HG02642 (cell line): Measurements from ENCODE around the gene PHF20.
"Not testable (repeated sequence)": the region's sequence is repeated elsewhere in the genome, so short reads cannot be mapped to it uniquely, and the experiment has no call there.

Source experiments
- ATAC-seq: cut with Tn5 transposase; IDR thresholded peaks from one replicate; pipeline ENCODE4 v1.9.1; 2021; ENCODE audit warnings: mild to moderate bottlenecking; ENCODE audit not compliant: unreplicated experiment, poor library complexity

Gene PHF20

DNA sequence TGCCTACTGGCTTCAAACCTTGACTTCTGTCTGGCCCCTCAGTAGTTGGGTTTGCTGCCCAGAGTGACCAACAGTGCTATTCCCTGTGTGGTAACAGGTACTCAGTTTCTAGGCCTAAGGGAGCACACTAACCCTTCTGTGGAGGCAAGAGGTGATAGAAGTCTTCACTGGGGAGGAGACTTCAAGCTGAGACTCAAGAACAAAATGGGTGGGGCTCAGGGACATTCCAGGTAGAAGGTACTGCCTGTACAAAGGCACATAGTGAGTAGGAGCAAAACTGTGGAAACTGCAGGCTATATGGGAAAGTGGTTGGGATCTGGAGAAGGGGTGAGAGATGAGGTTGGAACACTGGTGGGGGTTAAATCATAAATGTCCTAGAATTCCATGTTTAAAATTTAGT, 184.8 kb downstream of the PHF20 start:
- ATAC-seq = no peak

GRCh38 chr20:35959291-35959690, 187.5 kb downstream of the PHF20 start:
- ATAC-seq = not testable (repeated sequence)

DNA sequence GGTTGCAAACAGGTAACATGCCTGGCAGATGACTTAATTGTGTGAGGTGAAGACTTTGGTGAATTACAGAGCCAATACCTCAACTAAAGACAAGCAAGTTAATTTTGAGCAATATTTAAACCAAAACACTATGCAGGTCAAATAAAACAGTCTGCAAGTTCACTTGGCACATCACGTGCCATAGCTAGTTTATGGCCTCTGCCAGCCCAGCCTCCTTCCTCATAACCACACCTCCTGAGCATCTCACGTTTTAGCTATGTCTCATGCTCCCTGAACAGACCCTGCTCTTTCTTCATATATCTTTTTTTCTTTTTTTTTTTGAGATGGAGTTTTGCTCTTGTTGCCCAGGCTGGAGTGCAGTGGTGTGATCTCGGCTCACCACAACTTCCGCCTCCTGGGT, 192.1 kb downstream of the PHF20 start:
- ATAC-seq = no peak

DNA sequence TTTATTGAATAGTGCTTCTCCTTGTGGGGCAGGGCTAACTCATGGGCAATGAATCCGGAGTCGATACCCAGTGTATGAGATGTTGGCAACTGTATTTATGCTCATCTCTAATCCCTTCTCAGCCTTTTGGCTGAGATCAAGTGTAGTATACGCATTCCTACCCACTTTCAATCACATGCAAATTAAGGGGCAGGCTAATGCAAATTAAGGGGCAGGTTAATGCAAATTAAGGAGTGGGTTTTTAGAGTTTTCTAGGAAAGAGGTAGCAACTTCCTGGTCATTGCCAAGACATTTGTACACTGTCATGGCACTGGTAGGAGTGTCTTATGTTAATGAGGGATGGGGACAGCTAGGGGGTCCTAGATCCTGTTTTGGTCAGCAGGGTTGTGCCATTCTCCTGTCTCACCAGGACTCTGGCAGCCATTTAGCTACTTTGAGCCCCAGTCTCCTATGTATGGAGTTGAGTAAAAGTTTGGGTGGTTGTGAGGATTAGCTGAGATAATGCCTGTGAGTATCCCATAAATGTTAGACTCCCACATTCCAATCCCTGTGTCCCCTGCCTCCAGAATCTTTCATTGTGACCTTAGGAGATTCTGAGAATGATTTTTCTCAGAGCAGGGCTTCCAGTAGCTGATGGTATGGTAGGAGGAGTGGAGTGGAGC, 196.3 kb downstream of the PHF20 start, which contains the start of gene CNBD2:
TSS of gene CNBD2 (plus strand) at position 612 of the 662 bp plus-strand sequence. CDS start 173 bp downstream, outside the sequence.
- no peak for ATAC-seq

- no peak for ATAC-seq
These were observed 197.1 kb downstream of the PHF20 start for GRCh38 chr20:35968930-35969329.

GRCh38 chr20:35971981-35972380, 200.2 kb downstream of the PHF20 start:
- ATAC-seq = no peak

DNA sequence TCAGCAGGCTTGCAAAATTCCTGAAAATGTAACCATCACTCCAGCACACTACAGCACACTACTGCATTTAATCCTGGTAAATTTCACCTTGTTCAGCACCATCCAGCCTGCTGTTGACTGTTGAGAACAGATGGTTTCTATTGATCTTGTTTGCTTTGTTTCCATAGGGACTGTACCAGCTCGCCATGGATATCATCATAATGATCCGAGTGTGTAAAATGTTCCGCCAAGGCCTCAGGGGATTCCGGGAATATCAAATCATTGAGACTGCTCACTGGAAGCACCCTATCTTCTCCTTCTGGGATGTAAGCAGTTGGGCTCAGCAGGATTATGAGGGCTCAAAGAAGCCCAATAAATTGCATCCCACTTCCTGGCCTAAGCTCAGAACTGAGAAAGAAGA, 200.6 kb downstream of the PHF20 start:
- no peak for ATAC-seq

DNA sequence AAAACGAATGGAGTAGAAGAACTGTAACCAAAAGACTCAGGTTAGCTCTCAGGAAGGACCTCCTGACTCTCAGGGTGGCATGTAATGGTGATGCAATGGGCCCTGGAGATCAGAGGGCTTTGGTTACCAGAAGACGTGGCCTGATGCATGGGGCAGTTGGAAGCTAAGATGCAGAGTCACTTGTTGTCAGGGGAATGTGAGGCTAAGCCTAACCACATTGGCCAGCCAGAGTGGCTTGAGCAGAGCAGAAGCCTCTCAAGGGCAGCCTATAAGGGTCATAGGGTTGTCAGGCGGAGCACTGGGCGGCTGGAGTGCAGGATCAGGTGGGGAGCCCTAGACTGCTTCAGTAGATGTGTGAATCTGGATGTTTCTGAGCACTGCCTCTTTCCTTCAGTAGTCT, 202.4 kb downstream of the PHF20 start:
- no peak for ATAC-seq

GRCh38 chr20:35975576-35976373, 204.0 kb downstream of the PHF20 start:
- no peak for ATAC-seq

DNA sequence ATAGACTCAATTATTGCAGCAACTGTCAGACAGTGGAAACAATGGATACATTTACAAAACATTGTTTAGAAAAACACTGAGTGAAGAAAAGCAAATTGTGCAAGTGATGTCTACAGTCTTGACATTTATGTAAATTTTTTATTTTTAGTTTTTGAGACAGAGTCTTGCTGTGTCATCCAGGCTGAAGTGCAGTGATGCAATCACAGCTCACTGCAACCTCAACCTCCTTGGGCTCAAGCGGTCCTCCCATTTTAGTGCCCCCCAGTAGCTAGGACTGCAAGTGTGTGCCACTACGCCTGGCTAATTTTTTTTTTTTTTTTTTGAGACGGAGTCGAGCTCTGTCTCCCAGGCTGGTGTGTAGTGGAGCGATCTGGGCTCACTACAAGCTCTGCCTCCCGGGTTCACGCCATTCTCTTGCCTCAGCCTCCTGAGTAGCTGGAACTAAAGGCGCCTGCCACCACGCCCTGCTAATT, 206.3 kb downstream of the PHF20 start:
- ATAC-seq = no peak

DNA sequence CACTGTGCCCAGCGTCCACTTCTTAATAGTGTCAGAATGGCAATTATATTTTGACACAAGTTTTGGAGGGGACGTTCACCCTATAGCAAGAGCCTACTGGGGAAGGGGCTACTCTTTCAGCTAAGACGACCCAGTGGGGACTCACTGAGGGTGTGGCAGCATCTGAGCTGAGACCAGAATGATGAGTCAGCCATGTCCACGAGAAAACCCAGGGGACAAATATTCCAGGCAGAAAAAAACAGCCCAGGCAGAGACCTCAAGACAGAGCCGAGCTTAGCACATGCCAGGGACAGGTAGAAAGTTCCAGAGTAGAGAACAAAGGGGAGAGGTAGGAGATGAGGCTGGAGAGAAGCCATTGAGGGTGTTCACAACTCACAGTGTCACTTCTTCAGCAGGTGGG, 207.7 kb downstream of the PHF20 start:
- ATAC-seq = no peak

DNA sequence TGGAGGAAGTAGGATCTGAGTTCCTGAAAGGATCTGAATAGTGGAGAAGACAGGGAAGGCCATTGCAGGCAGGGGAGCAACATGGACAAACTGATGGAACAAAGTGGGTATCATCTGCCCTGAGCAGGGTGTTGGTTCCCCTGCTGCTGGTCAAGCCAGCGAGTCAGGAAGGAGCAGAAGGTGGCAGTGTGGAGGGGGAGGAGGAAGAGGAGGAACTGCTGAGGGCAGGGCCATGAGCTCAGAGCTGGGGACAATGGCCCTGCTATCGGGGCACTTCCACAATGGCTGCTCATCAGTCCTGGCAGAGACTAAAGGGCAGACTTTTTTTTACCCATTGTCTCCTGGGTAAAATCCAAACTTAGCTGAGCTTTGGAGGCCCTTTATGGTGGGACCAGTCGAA, 210.2 kb downstream of the PHF20 start:
- no peak for ATAC-seq

GRCh38 chr20:35984382-35984781, 212.6 kb downstream of the PHF20 start:
- no peak for ATAC-seq

GRCh38 chr20:35985806-35986205, 214.0 kb downstream of the PHF20 start:
- no peak for ATAC-seq

- no peak for ATAC-seq
These were observed 217.2 kb downstream of the PHF20 start for GRCh38 chr20:35988910-35989463.

- ATAC-seq = no peak
These were observed 219.4 kb downstream of the PHF20 start for GRCh38 chr20:35991142-35991771.

- ATAC-seq = no peak
These were observed 221.0 kb downstream of the PHF20 start for GRCh38 chr20:35992713-35993335.

- ATAC-seq = peak; percentile 41
These were observed 223.2 kb downstream of the PHF20 start for GRCh38 chr20:35994994-35995453.

- not testable (repeated sequence) for ATAC-seq
These were observed 224.7 kb downstream of the PHF20 start for GRCh38 chr20:35996492-35996891.
